Activated CD4-positive, alpha-beta T cell treated with anti-CD3 and anti-CD28 coated beads for 48 hours (primary cell): ENCODE results near the gene ZXDB.
"Not testable (repeated sequence)": the region's sequence is repeated elsewhere in the genome, so short reads cannot be mapped to it uniquely, and the experiment has no call there.

Experiments
- DNase-seq: peaks from one replicate; pipeline ENCODE4 v3.0.0-alpha.2; 2020

The ZXDB gene

DNA sequence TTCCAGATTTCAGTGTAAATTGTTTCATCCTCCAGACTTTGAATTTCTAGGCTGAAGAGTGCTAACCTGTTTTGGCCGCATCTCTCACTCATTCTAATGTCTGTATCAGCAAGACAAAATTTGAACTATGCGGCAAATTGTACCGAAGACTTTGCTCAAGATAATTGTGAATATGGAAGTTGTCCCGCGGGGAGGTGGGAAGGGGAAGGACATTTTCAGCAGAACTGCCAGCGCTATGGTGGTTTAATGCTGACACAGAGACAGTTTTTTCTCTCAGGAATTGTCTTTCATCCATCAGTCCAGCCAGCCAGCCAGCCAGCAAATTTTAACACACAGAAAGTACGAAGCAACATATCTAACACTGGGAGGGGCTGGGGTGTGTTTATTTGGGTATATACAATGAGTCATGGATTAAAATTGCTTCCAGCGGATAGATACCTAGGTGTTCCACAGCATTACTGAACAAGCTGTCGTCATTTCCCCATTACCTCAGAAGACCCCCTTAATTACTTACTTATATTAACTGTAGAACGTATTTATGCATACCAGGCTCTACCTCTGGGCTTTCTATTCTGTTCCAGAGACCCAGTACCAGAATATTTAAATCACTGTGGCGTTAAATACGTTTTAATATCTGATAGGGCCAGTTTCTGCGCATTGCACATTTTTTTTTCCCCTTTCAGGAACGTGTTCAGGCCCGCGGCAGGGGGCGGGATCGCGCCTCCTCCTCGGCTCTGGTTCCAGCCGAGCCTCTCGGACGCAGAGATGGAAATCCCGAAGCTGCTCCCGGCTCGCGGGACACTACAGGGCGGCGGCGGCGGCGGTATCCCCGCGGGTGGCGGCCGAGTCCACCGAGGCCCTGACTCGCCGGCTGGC is at the start of gene ZXDB:
ZXDB (plus strand) TSS at position 728 of the 876 bp plus-strand sequence; CDS start at position 766, 38 bp downstream.
- peak; percentile 7 for DNase-seq

DNA sequence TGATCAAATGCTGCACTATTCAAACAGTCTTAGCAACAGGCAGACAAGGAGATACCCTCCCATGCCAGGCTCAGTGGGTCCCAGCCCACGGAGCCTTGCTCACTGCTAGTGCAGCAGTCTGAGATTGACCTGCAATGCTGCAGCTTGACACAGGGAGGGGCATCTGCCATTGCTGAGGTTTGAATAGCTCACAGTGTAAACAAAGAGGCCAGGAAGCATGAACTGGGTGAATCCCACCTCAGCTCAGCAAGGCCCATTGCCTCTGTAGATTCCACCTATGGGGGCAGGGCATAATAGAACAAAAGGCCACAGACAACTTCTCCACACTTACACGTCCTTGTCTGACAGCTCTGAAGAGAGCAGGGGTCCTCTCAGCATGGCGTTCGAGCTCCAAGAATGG is 26.6 kb upstream of the ZXDB start:
- no peak for DNase-seq

DNA sequence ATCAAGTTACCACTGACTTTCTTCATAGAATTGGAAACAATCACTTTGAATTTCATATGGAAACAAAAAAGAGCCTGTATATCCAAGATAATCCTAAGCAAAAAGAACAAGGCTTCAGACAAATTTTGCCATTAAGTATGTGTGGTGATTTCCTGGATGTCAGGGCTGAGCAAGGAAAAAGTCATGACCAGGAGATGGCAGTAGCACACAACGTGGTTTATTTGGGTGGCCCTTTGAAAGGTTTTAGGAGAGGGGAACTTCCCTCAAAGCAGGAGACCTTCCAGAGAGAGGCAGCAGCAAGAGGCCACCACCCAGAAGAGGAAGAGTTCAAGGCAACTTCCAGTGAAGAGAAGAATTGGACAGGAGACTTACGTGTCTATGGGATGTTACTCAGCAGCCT is 18.1 kb upstream of the ZXDB start:
- peak; percentile 11 for DNase-seq

DNA sequence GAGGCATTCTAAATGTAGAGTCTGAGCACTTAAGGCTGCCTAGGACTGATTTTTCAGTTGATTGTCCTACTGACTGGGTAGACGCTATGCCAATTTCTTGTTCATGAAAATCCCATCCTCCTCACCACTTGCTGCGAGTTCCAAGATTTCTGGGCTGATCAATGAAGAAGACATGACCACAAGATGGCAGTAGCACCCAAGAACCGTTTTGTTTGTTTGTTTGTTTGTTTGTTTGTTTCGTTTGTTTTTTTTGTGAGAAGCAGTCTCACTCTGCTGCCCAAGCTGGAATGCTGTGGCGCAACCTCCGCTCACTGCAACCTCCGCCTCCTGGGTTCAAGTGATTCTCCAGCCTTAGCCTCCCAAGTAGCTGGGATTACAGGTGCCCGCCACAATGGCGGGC is 8.9 kb upstream of the ZXDB start:
- not testable (repeated sequence) for DNase-seq

DNA sequence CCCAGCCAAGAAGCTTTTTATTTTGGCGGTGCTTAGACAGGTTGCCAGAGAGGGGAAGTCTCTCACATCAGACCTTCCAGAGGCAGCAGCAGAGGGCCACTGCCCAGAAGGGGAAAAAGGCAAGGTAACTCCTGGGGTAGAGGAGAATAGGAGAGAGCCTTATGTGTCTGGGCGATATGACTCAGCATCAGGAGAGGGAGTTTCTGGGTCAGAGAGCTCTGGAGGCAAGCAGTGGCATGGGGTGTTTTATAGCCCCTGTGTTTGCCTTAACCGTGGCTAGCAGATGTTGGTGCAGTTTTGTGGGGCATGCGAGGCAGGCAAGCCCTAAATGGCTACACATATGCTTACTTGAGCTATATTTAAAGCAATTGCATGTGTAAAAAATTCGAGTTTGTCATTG is 8.3 kb upstream of the ZXDB start:
- DNase-seq: no peak

DNA sequence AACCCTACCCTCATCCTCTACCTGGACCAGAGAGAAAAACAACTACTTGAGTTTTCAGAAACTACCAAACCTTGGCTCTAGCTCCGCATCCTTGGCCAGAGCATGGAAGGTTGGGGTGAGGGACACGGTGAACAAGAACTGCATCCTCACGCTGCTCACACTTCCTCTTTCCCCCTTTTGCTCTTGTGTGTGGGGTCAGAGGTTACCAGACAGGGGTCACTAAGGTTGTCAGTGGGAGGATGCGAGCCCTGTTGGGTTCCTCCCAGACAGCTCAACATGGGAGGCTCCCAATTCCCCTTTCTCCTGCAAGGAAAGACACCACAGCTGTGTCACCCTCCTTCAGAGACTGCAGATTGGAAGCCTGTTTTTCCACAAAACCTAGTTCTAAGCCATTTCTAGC is 5.5 kb upstream of the ZXDB start:
- DNase-seq: no peak

DNA sequence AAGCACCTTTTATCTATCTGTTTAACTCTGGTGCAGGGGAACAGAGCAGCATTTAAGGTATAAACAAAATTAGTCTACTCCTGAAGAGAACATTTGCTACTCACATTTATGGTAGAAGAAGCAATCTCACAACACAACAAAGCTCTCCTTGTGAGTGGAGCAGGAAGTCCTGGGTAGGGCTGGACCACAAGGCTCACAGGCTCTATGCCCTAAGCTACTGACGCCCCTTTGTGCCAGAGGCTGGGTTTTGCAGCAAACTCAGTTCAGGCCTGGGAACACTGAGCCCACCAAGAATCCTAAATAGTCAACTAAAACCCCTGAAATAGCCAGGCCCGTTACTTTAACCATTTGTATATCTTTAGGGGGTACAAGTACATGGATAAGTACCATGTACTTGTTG is 4.7 kb upstream of the ZXDB start:
- DNase-seq: no peak

DNA sequence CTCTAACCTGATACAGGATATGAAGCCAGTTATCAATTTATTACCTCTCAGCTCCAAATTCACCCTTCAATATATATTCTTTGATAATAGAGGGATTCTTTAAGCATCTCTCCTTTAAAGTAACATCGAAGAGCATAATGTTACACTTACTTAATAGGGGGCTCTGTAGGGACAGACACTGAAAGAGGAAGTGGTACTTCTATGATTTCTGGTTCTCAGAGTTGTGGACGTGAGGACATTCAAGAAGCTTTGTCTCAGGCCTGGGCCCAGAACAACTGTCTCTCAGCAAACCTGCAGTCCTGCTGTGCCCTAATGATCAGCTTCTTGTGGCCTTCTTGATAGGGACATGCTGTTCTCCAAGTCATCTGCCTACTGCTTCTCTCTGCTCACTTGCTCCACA is 4.2 kb upstream of the ZXDB start:
- DNase-seq: no peak

DNA sequence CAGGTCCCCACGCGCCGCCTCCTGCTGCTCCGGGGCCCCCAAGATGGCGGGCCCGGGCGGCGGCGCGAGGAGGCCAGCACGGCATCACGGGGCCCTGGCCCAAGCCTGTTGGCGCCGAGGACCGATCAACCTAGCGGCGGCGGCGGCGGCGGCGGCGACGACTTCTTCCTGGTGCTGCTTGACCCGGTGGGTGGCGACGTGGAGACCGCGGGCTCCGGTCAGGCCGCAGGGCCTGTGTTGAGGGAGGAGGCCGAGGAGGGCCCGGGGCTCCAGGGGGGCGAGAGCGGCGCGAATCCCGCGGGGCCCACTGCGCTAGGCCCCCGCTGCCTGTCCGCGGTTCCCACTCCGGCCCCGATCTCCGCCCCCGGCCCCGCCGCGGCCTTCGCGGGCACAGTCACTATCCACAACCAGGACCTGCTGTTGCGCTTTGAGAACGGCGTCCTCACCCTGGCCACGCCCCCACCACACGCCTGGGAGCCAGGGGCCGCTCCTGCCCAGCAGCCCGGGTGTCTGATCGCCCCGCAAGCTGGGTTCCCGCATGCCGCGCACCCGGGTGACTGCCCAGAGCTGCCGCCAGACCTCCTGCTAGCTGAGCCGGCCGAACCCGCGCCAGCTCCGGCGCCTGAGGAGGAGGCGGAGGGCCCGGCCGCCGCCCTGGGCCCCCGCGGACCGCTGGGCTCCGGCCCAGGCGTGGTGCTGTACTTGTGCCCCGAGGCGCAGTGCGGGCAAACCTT is 516 bp downstream of the ZXDB start:
- peak; percentile 25 for DNase-seq

DNA sequence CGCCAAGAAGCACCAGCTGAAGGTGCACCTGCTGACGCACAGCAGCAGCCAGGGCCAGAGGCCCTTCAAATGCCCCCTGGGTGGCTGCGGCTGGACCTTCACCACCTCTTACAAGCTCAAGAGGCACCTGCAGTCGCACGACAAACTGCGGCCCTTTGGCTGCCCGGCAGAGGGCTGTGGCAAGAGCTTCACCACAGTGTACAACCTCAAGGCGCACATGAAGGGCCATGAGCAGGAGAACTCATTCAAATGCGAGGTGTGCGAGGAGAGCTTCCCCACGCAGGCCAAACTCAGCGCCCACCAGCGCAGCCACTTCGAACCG is 1.0 kb downstream of the ZXDB start:
- DNase-seq: peak; percentile 44

DNA sequence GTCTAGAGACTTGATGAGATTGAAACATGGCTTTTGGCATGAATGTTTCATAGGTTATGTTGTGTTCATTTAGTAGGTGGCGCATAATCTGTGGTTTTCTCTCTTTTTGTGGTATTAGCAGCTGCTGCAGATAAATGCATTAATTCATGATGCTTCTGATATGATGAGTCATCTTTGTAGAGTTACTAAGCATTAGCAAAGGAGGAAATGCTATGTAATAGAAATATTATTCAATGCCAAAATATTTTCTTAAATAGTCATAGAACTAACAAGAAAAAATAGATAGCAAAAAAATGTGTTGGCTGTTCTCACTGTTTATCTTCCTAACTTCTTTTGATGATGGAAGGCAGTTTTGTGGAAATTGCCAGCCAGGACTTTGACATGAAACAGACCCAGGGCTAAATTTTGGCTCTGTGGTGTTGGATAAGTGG is 3.6 kb downstream of the ZXDB start:
- DNase-seq: no peak

DNA sequence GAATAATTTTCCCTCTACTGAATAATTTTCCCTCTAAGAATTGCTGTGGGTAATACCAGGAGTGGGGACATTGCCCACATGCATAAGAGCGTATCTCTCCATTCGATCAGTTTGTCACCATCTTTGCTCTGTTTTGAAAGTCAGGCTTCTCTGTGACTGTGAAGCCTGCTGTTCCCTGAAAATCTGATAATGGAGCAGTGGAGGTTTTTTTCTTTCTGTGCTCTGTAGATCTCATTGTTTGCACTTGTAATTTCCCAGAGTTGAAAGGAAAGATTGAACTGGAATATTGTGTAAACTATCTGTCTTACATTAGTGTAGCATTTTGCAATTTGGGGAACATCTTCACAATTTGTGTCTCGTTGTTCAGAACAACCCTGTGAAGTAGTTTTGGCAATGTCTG is 4.3 kb downstream of the ZXDB start:
- DNase-seq: no peak

DNA sequence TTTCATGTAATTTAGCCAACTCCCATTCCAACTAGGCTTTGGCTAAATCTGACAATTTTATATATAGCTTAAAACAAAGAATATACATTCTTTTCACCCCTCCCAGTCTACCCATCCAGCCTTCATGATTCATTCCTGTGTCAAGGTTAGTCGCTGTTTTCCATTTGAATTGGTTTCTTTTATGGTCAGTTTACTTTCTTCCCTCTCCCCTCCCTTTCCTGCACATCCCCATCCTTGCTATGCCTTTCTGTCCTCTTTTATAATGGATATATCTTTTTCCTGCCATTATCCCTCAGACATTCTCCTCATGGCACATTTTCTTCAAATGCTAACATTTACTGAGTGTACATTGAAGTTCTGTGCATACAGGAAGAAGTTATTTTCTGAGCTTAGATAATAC is 4.7 kb downstream of the ZXDB start:
- no peak for DNase-seq

DNA sequence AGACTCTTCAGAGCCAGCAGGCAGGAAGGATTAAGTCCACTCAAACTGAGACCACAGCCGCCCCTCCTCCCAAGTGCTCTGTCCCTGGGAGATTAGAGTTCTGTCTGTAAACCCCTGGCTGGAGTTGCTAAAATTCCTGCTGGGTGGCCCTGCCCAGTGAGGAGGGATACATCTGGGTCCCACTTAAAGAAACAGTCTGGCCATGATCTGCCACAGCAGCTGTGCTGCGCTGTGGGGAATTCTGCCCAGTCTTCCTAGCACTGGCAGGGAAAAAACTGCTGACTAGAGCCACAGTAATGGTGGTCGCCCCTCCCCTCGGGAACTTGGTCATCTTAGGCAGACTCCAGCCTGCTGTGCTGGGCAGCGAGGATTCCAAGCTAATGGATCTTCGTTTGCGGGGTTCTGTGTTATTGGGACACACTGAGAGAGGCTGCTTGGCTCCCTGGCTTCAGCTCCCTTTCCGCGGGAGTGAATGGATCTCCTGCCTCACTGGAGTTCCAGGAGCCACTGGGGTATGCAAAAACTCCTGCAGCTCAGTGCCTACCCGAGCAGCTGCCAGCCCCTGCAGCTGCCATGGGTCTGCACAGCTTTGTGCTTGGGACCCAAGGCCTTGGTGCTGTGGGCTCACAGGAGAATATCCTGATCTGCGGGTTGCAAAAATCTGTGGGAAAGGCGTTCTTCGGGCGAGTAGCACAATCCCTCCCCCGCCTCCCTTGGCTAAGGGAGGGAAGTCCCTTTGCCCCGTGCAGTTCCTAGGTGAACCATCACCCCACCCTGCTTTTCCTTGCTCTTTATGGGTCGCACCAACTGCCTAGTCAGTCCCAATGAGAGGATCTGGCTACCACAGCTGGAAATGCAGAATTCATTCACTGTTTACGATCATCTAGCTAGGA is 15.7 kb downstream of the ZXDB start:
- DNase-seq: no peak

DNA sequence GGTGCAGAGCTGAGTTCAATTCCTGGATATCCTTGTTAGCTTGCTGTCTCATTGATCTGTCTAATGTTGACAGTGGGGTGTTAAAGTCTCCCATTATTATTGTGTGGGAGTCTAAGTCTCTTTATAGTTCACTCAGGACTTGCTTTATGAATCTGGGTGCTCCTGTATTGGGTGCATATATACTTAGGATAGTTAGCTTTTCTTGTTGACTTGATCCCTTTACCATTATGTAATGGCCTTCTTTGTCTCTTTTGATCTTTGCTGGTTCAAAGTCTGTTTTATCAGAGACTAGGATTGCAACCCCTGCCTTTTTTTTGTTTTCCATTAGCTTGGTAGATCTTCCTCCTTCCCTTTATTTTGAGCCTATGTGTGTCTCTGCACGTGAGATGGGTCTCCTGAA is 21.5 kb downstream of the ZXDB start:
- not testable (repeated sequence) for DNase-seq

DNA sequence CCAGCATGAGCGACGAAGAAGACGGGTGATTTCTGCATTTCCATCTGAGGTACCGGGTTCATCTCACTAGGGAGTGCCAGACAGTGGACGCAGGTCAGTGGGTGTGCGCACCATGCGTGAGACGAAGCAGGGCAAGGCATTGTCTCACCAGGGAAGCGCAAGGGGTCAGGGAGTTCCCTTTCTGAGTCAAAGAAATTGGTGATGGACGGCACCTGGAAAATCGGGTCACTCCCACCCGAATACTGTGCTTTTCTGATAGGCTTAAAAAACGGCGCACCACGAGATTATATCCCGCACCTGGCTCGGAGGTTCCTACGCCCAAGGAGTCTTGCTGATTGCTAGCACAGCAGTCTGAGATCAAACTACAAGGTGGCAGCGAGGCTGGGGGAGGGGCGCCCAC is 37.6 kb downstream of the ZXDB start:
- not testable (repeated sequence) for DNase-seq

DNA sequence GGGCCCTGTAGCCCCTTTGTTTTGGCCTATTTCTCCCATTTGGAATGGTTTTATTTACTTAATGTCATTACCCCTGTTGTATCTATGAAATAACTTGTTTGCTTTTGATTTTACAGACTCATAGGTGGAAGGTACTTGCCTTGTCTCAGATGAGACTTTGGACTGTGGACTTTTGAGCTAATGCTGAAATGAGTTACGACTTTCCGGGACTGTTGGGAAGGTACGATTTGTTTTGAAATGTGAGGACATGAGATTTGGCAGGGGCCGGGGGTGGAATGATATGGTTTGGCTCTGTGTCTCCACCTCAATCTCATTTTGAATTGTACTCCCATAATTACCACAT is 48.8 kb downstream of the ZXDB start:
- no peak for DNase-seq

DNA sequence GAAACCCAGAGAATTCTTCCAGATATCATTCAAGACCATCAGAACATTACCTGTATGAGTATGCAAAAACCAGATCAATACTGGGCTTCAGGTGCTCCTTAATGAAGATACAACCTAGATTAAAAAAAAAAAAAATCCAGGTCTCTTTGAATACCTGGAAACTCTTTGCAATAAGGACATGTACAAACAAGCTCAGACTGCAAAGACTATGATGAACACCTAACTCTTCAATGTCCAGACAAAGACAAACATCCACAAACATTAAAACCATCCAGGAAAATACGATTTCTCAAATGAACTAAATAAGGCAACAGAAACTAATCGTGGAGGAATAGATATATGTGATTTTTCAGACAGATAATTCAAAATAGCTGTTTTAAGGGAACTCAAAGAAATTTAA is 49.5 kb downstream of the ZXDB start:
- DNase-seq: no peak

DNA sequence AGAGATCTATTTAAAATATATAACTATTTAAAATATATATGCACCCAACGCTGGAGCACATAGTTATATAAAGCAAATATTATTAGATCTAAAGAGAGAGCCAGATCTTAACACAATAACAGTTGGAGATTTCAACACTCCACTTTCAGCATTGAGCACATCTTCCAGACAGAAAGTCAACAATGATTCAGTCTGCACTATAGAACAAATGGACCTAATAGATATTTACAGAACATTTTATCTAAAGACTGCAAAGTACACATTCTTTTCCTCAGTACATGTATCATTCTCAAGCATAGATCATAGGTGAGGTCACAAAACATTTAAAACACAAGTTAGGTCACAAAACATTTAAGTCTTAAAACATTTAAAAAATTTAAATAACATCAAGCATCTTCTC is 51.9 kb downstream of the ZXDB start:
- no peak for DNase-seq

DNA sequence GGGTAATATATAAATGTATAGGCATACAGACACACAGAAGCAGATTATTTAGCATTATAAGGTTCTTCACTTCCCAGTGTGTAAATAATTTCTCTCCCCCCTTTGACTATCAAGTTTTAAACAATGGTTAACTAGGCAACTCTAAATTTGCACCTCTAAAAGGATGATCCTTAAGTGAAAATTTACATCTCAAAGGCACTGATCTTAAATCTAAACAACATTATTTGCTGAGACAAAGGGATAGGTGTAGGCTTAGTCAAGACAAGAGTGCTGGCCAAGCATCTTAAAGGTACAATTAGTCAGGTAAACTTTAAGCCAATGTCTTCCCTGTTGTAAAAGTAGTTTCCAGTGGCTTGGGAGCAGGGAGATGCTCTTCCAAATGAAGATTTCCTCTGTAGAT is 55.2 kb downstream of the ZXDB start:
- DNase-seq: no peak
